ENCODE measurements around the gene CDH4. TPM values are rescaled to one million over a fixed set of nuclear protein-coding genes. Genes with fewer than 3 reads are reported as not detected.

Gene CDH4
- total RNA-seq, 4 donors from 2014 or later, result not detected

- Histone ChIP-seq H3K27ac (no peak overlapping the region), H3K27me3 (no peaks in the 10 kb centered on the region), H3K36me3 (no peaks in the 10 kb centered on the region), H3K9me3 (no peaks in the 10 kb centered on the region), H3K4me1 (no peaks in the 10 kb centered on the region), H3K4me3 (no peak overlapping the region)
- in situ Hi-C loops (cut with MboI; ENCODE audit: low pct_ligation_motif_present in 1 of 4, low pct_unique_long_range_greater_than_20kb in 1 of 4, low sequenced_read_pairs in 3 of 4) (no loop called here), intact Hi-C loops (cut with DNase I; ENCODE audit: low total_unique reads) (no loop called here)
- no peak for DNase-seq
- TF ChIP-seq POLR2A (IDR thresholded peaks at IDR 0.05) (no peak), POLR2AphosphoS5 (IDR thresholded peaks at IDR 0.05) (no peak), EP300 (IDR thresholded peaks at IDR 0.05; ENCODE audit: low read depth) (no peak), CTCF (IDR thresholded peaks at IDR 0.05) (no peak)
- WGBS, 2 donors (ENCODE audit: low coverage in 1 of 2), result 86 to 88% methylated on average over 3 to 8 of the region's 8 CpGs
Measured at GRCh38 chr20:61274326-61274725, 22.3 kb downstream of the CDH4 start.

- TF ChIP-seq POLR2A (IDR thresholded peaks at IDR 0.05) (no peak), EP300 (IDR thresholded peaks at IDR 0.05; ENCODE audit: low read depth) (no peak), CTCF (IDR thresholded peaks at IDR 0.05) (no peak)
- Histone ChIP-seq H3K4me3 (no peak overlapping the region), H3K27me3 (no peaks in the 10 kb centered on the region), H3K4me1 (no peaks in the 10 kb centered on the region), H3K9me3 (no peaks in the 10 kb centered on the region), H3K27ac (no peak overlapping the region), H3K36me3 (no peaks in the 10 kb centered on the region)
- in situ Hi-C loops (cut with MboI; ENCODE audit: low pct_ligation_motif_present in 1 of 4, low pct_unique_long_range_greater_than_20kb in 1 of 4, low sequenced_read_pairs in 3 of 4) (no loop called here), intact Hi-C loops (cut with DNase I; ENCODE audit: low total_unique reads) (no loop called here)
- 77% methylated on average over 4 of the region's 4 CpGs; no CpG with 5 or more reads in 1 of the 2 donors for WGBS, 2 donors (ENCODE audit: low coverage in 1 of 2)
- no peak for DNase-seq
Measured at GRCh38 chr20:61278296-61278695, 26.2 kb downstream of the CDH4 start.

GRCh38 chr20:61279621-61280150 lies 27.6 kb downstream of the CDH4 start:
- Histone ChIP-seq H3K4me3 (no peak overlapping the region), H3K4me1 (no peaks in the 10 kb centered on the region), H3K36me3 (no peaks in the 10 kb centered on the region), H3K27me3 (no peaks in the 10 kb centered on the region), H3K9me3 (no peaks in the 10 kb centered on the region), H3K27ac (no peak overlapping the region)
- TF ChIP-seq POLR2AphosphoS5 (IDR thresholded peaks at IDR 0.05) (no peak), EP300 (IDR thresholded peaks at IDR 0.05; ENCODE audit: low read depth) (no peak), POLR2A (IDR thresholded peaks at IDR 0.05) (no peak), CTCF (IDR thresholded peaks at IDR 0.05) (no peak)
- intact Hi-C loops (cut with DNase I; ENCODE audit: low total_unique reads) (no loop called here), in situ Hi-C loops (cut with MboI; ENCODE audit: low pct_ligation_motif_present in 1 of 4, low pct_unique_long_range_greater_than_20kb in 1 of 4, low sequenced_read_pairs in 3 of 4) (no loop called here)
- WGBS, 2 donors (ENCODE audit: low coverage in 1 of 2), result 85% methylated on average over 15 of the region's 17 CpGs; no CpG with 5 or more reads in 1 of the 2 donors
- DNase-seq, result no peak

GRCh38 chr20:61280217-61280980 lies 28.3 kb downstream of the CDH4 start:
- H3K4me3 ChIP-seq, result no peak overlapping the region
- no peaks in the 10 kb centered on the region for H3K36me3 ChIP-seq
- WGBS, 2 donors (ENCODE audit: low coverage in 1 of 2), result 80 to 91% methylated on average over 3 to 27 of the region's 27 CpGs
- TF ChIP-seq EP300 (IDR thresholded peaks at IDR 0.05; ENCODE audit: low read depth) (no peak), POLR2AphosphoS5 (IDR thresholded peaks at IDR 0.05) (no peak), CTCF (IDR thresholded peaks at IDR 0.05) (no peak)
- no peak overlapping the region for H3K27ac ChIP-seq
- no peaks in the 10 kb centered on the region for H3K9me3 ChIP-seq
- in situ Hi-C loops (cut with MboI; ENCODE audit: low pct_ligation_motif_present in 1 of 4, low pct_unique_long_range_greater_than_20kb in 1 of 4, low sequenced_read_pairs in 3 of 4) (no loop called here), intact Hi-C loops (cut with DNase I; ENCODE audit: low total_unique reads) (no loop called here)
- no peaks in the 10 kb centered on the region for H3K27me3 ChIP-seq
- H3K4me1 ChIP-seq, result no peaks in the 10 kb centered on the region
- no peak for DNase-seq
